Endometrial microvascular endothelial cells (primary cell): ENCODE data around the gene FCHSD1. TPM values are rescaled to one million over a fixed set of nuclear protein-coding genes. Genes with fewer than 3 reads are reported as not detected.

ENCODE experiments used
- in situ Hi-C: cut with HindIII; loops from 2 replicates; pipeline ENCODE4 v1.10.0; 2017; ENCODE audit warnings: low sequenced_read_pairs, low pct_unique_long_range_greater_than_20kb; ENCODE audit errors: inconsistent ontology term
- total RNA-seq: library from RNA; depleted of rRNA; stranded (reverse); fragments of >200 nt; gene quantifications from one replicate; pipeline ENCODE4 v1.2.3, GENCODE V29; 2015; ENCODE audit errors: inconsistent ontology term

Gene FCHSD1
- total RNA-seq, 1 donor from 2014 or later: 68.2 TPM

GRCh38 chr5:141651728-141652105 is 499 bp upstream of the FCHSD1 start:
- in situ Hi-C loops: no loop called here

GRCh38 chr5:141649972-141650371 is 1.2 kb downstream of the FCHSD1 start:
- in situ Hi-C loops: no loop called here

DNA sequence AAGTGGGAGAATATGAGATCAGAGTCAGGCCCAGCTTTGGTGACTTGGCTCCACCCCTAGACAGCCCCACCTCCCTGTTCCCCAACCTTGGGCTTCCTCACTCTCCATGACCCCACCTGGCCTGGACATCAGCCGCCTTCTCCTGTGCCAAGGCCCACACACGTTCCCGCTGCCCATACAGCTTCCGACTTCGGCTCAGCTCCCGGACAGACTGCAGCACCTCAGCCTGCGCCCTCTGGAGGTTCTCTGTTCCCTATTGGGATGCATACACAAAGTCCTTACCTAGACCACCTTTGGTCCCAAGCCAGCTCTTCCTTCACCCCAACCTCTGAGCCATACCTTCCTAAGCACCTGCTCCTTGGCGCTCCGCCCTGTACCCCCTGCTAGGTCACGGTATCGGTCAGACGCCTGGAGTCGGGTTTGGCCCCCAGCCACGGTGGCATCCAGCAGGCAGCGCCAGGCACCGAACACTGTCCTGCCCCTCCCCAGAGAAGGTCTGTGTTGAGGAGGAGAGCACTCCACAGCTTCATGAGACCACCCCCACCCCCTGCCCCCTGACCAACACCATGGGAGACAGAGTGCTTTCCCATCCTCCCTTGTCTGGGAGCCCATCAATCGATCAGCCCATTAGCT is 2.0 kb downstream of the FCHSD1 start:
- in situ Hi-C loops: no loop called here

DNA sequence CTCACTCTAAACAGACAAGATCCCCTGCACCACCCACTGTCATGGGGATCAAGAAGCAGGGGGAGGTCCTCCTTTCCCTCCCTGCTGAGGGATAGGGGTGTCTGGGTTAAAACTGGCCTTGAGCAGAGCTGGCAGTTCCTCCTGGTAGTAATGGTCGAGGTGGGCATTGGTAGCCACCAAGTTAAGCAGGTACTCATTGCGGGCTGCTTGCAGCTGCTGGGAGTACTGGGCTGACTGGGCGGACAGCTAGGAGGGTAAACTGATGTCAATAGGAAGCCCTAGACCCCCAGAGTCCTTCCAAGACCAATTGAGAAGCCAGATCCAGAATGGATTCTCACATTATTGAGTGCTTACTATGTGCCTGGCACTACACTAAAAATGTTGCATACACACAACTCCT is 3.4 kb downstream of the FCHSD1 start:
- in situ Hi-C loops: no loop called here

DNA sequence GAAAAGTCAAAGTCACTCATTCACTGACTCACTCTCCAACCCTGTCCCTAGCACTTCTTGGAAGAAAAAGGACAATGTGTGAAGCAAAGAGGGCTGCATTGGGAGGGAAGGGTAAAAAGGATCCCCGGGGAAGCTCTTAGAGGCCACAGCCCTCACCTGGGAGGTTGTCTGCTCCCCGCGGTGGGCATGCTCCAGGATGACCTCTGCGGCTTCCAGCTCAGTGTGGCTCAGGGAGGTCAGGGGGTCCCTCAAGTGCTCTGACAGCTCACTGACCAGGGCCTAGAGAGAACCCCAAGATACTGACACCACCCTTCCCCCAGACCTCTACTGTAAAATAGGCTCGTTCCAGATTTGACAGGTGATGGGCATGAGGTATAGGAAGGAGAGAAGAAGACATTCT is 4.0 kb downstream of the FCHSD1 start:
- in situ Hi-C loops: no loop called here

DNA sequence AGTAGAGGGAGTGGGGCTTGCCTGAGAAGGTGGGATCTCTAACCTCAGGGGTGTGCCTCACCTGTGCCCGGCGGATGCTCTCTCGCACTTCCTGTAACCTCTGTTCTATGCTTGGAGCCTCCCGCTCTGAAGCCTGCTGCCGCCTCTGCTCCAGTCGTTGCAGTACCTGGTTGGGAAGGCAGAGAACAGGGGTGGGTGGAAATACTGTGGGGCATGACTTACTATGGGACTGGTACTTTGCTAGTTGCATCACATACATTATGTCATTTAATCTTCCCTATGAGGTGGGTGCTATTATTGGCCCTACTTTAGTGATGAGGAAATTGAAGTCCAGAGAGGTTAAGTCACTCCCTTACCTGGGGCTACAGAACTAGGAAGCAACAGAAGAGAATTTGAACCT is 5.2 kb downstream of the FCHSD1 start:
- in situ Hi-C loops: no loop called here

DNA sequence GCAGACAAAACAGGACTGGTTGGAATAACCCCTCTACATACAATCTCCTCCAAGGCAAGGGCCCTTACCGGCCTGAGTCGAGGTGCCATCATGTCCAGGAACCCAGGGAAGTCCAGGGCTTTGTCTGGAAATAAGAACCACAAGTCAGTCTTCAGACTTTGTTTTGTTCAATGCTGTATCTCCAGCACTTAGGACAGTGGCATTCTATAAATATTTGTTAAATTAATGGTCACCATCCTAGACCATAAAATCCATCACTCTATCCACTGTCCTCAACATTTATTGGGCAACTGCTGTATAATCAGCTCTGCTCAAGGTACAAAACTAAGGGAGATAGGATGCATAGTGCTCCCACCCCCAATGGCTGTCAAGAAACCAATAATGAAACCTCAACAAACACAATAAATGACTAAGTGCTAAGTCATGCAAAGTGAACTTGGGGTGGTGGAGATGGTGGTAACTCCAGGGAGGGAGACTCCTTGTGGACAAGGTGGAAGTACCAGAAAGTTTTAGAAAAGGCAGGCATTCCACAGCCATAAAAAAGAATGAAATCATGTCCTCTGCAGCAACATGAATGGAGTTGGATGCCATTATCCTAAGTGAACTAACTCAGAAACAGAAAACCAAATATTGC is 9.5 kb downstream of the FCHSD1 start:
- in situ Hi-C loops: no loop called here

GRCh38 chr5:141640698-141641097 is 10.5 kb downstream of the FCHSD1 start:
- in situ Hi-C loops: no loop called here

- in situ Hi-C loops: no loop called here
These were observed 11.2 kb downstream of the FCHSD1 start for GRCh38 chr5:141640051-141640415.

DNA sequence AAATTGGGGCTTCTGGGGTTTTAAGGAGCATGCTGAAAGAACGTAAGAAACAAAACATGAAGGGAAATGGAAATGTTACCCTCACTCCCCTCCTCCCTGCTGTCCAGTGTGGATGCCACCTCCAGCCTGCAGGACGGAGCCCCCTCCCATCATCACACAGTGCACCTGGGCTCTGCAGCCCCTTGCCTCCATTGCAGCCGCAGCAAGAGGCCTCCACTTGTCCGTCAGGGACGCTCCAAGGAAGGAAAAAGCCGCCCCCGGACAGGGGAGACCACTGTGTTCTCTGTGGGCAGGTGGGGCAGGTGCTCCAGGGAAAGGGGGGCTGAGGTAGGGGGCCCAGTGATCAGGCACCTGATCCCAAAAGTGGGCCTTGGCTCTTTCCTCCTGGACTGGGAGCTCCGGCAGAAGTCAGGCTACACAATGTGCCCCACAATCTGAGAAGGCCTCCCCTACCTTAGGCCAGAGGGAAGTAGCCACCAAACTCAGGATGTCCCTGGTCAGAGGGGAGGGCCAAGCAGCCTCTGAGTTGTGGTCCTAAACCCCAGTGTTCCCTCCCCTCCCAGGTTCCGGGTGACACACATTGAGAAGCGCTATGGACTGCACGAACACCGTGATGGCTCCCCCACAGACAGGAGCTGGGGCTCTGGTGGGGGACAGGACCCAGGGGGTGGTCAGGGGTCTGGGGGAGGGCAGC is 11.7 kb downstream of the FCHSD1 start:
- in situ Hi-C loops: no loop called here

- in situ Hi-C loops: no loop called here
These were observed 12.4 kb downstream of the FCHSD1 start for GRCh38 chr5:141638771-141639170.

DNA sequence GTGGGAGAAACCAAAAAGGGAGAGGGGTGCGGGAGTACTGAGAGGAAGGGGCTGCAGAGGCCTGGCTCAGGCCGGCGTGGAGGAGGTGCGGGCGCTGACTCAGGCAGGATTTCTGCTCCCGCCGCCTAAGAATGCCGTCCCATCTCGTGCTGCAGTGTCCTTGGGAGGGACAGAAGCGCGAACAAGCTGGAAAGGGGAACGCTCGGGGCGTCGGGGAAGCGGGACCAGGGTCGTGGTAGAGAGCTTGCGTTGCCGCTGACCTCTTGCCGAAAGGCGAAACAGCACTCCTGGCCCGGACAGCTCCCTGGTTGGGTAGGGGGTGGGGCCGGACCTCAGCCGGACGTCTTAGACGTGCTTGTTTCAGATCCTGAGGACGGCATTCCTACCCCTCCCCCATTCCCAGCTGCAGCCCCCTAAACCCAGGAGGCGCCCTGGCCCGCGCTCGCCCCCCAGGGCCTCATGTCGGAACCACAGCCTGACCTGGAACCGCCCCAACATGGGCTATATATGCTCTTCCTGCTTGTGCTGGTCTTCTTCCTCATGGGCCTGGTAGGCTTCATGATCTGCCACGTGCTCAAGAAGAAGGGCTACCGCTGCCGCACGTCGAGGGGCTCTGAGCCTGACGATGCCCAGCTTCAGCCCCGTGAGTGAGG is 13.3 kb downstream of the FCHSD1 start:
- in situ Hi-C loops: no loop called here

DNA sequence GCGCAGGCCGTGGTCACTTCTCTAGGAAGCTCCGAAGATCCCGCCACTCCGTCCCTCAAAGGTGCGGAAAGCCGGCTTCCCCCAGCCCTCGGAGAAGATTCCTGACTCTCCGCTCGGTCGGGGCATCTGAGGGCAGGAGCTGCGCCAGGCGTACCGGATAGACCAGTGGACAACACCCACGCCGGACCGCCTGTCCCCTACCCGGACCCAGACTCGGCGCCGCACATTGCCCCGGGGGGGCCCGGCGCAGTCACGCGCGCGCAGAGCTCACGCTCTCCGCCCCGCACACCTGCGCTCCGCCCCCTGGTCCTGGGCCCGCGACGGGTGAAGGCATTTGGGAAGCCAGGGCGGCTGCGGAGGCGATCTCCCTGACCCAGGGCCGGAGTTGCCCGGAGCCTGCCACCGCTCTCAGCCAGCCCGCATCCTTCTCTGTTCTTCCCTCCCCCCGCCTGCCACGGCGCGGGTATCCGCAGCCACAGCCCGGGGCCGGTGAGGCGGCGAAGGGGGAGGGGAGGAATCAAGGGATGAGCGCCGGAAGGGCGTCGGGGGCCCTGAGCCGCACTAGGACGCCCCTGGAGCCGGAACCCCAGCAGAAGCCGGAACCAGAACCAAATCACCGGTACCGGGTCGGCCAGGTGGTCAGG is 14.0 kb downstream of the FCHSD1 start:
- in situ Hi-C loops: no loop called here

GRCh38 chr5:141636413-141637122 is 14.7 kb downstream of the FCHSD1 start, which contains the start of the genes HDAC3 and RELL2:
Gene HDAC3, minus strand, starts transcription at chr5:141636849. Its CDS starts 59 bp downstream, at chr5:141636790.
Gene RELL2, plus strand, starts transcription at chr5:141636997. Its CDS starts 1,229 bp downstream, at chr5:141638226.
- in situ Hi-C loops: no loop called here

DNA sequence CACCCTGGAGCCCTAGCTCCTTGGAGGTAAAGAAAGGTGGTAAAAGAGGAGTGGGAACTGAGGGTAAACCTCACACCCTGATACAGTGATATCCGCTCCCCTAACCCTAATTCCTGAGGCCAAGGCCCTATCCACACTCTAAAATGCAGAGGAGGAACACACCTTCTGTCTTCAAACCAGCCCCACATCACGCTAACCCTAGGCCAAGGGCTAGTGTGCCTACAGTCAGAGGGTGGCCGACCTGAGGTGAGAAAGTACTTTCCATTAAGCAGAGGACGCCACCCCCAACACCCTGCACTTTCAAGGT is 15.2 kb downstream of the FCHSD1 start:
- in situ Hi-C loops: no loop called here

- in situ Hi-C loops: no loop called here
These were observed 15.6 kb downstream of the FCHSD1 start for GRCh38 chr5:141635646-141636045.

DNA sequence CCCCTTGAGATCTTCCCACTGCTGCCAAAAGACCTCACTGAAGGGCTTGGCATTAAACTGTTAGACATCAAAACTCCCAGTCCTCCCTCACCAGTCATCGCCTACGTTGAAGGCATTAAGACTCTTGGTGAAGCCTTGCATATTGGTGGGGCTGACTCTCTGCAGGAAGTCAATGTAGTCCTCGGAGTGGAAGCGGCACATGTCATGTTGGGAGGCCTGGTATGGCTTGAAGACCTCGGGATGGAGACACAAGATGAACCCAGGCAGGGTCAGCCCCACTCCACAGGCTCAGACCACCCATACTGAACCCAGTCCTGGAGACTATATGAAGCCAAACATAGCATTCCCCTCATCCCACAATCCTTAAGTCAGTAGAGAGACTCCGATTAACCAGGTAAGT is 16.5 kb downstream of the FCHSD1 start:
- in situ Hi-C loops: no loop called here

GRCh38 chr5:141633871-141634561 is 17.2 kb downstream of the FCHSD1 start:
- in situ Hi-C loops: no loop called here
